MM.1S (cell line): Measurements from ENCODE around the gene MAP3K8.

ENCODE experiments used
- DNase-seq: peaks from one replicate; pipeline ENCODE4 v3.0.0-alpha.2; 2015
- H2AFZ ChIP-seq: fragments of 300-600 bp; sonication (generic); 2 replicates; pipeline ENCODE4 v1.6.0; 2016; ENCODE audit warnings: antibody characterized with exemption, low read length
- H3F3A ChIP-seq: fragments of 300-600 bp; sonication (generic); 2 replicates; pipeline ENCODE4 v1.6.1; 2016; ENCODE audit warnings: mild to moderate bottlenecking, antibody characterized with exemption, low read length, moderate library complexity, mixed read lengths; ENCODE audit not compliant: insufficient read depth
- H3K27ac ChIP-seq: fragments of 300-600 bp; sonication (generic); 2 replicates; pipeline ENCODE4 v1.5.1; 2016; ENCODE audit warnings: mild to moderate bottlenecking, low read length
- H3K27me3 ChIP-seq: fragments of 300-600 bp; sonication (generic); replicated peaks from 2 replicates; pipeline ENCODE4 v1.6.0; 2016; ENCODE audit warnings: low read length; ENCODE audit not compliant: insufficient read depth
- H3K36me3 ChIP-seq: fragments of 300-600 bp; sonication (generic); replicated peaks from 2 replicates; pipeline ENCODE4 v1.6.1; 2016; ENCODE audit warnings: mild to moderate bottlenecking, low read length, mixed read lengths; ENCODE audit not compliant: insufficient read depth
- H3K4me1 ChIP-seq: fragments of 300-600 bp; sonication (generic); 2 replicates; pipeline ENCODE4 v1.6.1; 2016; ENCODE audit warnings: low read length, mixed read lengths
- H3K4me2 ChIP-seq: fragments of 300-600 bp; sonication (generic); 2 replicates; pipeline ENCODE4 v1.6.0; 2016; ENCODE audit warnings: low read depth, low read length
- H3K4me3 ChIP-seq: fragments of 300-600 bp; sonication (generic); 2 replicates; pipeline ENCODE4 v1.5.1; 2016; ENCODE audit warnings: low read length, mixed read lengths
- H3K79me2 ChIP-seq: fragments of 300-600 bp; sonication (generic); 2 replicates; pipeline ENCODE4 v1.6.1; 2016; ENCODE audit warnings: mixed run types, low read length, mixed read lengths
- H3K9ac ChIP-seq: fragments of 300-600 bp; sonication (generic); 2 replicates; pipeline ENCODE4 v1.6.1; 2016; ENCODE audit warnings: low read length, mixed read lengths
- H3K9me2 ChIP-seq: fragments of 300-600 bp; sonication (generic); replicated peaks from 2 replicates; pipeline ENCODE4 v1.6.1; 2016; ENCODE audit warnings: mild to moderate bottlenecking, low read length, mixed read lengths; ENCODE audit not compliant: insufficient read depth
- H3K9me3 ChIP-seq: fragments of 300-600 bp; sonication (generic); replicated peaks from 2 replicates; pipeline ENCODE4 v1.6.1; 2016; ENCODE audit warnings: mild to moderate bottlenecking, low read length, mixed read lengths; ENCODE audit not compliant: insufficient read depth
- H4K20me1 ChIP-seq: fragments of 300-600 bp; sonication (generic); 2 replicates; pipeline ENCODE4 v1.6.1; 2016; ENCODE audit warnings: mild to moderate bottlenecking, low read length, moderate library complexity, mixed read lengths; ENCODE audit not compliant: insufficient read depth
- CTCF ChIP-seq: fragments of 300-600 bp; sonication (generic); IDR thresholded peaks from 2 replicates; pipeline ENCODE4 v1.5.1; 2016; ENCODE audit warnings: antibody characterized with exemption, low read length, mixed read lengths
- EZH2 ChIP-seq: fragments of 300-600 bp; sonication (generic); optimal IDR thresholded peaks from 2 replicates; pipeline ENCODE3; 2017; ENCODE audit warnings: low read depth, mild to moderate bottlenecking, antibody characterized with exemption, low read length, mixed read lengths
- EZH2phosphoT487 ChIP-seq: fragments of 300-600 bp; sonication (generic); IDR thresholded peaks from 2 replicates; pipeline ENCODE4 v1.6.1; 2018; ENCODE audit warnings: antibody characterized with exemption, low read length

The MAP3K8 gene

GRCh38 chr10:30455816-30456215 is 21.8 kb downstream of the MAP3K8 start:
- Histone ChIP-seq H3K36me3 (no peaks in the 10 kb centered on the region; the same call in 1 of the 2 replicates), H3K4me3 (peak overlapping the region; percentile 29), H3K79me2 (no peaks in the 10 kb centered on the region), H4K20me1 (no peaks in the 10 kb centered on the region), H3K27me3 (no peaks in the 10 kb centered on the region), H3K9me2 (no peaks in the 10 kb centered on the region), H3K4me2 (peak overlapping the region; percentile 76), H3K27ac (peak overlapping the region; percentile 59), H3K9ac (peak overlapping the region; percentile 20; the same call in 1 of the 2 replicates), H3K9me3 (no peaks in the 10 kb centered on the region), H3F3A (peaks cover 14% of the 10 kb centered on the region), H2AFZ (peak overlapping the region; percentile 52; the same call in 1 of the 2 replicates), H3K4me1 (peaks cover 17% of the 10 kb centered on the region)
- TF ChIP-seq EZH2 (no peak), CTCF (no peak), EZH2phosphoT487 (no peak)
- DNase-seq, result peak; percentile 65

GRCh38 chr10:30456266-30456665 is 22.3 kb downstream of the MAP3K8 start:
- Histone ChIP-seq H3K9me3 (no peaks in the 10 kb centered on the region), H3K79me2 (no peaks in the 10 kb centered on the region), H3K4me3 (peak overlapping the region; percentile 29), H3K9ac (peak overlapping the region; percentile 20; the same call in 1 of the 2 replicates), H3K27me3 (no peaks in the 10 kb centered on the region), H4K20me1 (no peaks in the 10 kb centered on the region), H3K4me2 (peak overlapping the region; percentile 76), H3K4me1 (peaks cover 17% of the 10 kb centered on the region), H3K27ac (peak overlapping the region; percentile 59), H3K36me3 (no peaks in the 10 kb centered on the region; the same call in 1 of the 2 replicates), H3F3A (peaks cover 14% of the 10 kb centered on the region), H3K9me2 (no peaks in the 10 kb centered on the region), H2AFZ (peak overlapping the region; percentile 52; the same call in 1 of the 2 replicates)
- peak; percentile 71 for DNase-seq
- no peak for TF ChIP-seq EZH2
- TF ChIP-seq EZH2phosphoT487, result no peak
- no peak for TF ChIP-seq CTCF

GRCh38 chr10:30459283-30459682 is 25.3 kb downstream of the MAP3K8 start:
- H3K4me2 ChIP-seq, result no peak overlapping the region
- DNase-seq, result no peak
- H3K36me3 ChIP-seq, result no peaks in the 10 kb centered on the region

More at GRCh38 chr10:30459283-30459682, 25.3 kb downstream of the MAP3K8 start:
- no peaks in the 10 kb centered on the region for H4K20me1 ChIP-seq
- no peak for TF ChIP-seq EZH2phosphoT487
- TF ChIP-seq CTCF, result no peak
- no peak for TF ChIP-seq EZH2
- H3K9me3 ChIP-seq, result no peaks in the 10 kb centered on the region
- no peaks in the 10 kb centered on the region for H3K79me2 ChIP-seq
- peaks cover 14% of the 10 kb centered on the region for H3F3A ChIP-seq
- H3K4me3 ChIP-seq, result no peak overlapping the region
- no peak overlapping the region for H2AFZ ChIP-seq
- H3K27me3 ChIP-seq, result no peaks in the 10 kb centered on the region
- H3K4me1 ChIP-seq, result peaks cover 17% of the 10 kb centered on the region
- H3K27ac ChIP-seq, result no peak overlapping the region
- H3K9me2 ChIP-seq, result no peaks in the 10 kb centered on the region
- no peak overlapping the region for H3K9ac ChIP-seq
